Neural cell (in vitro differentiated cells): ENCODE measurements around the gene PHTF2.

Experiments used
- CTCF ChIP-seq: fragments of 450-650 bp; IDR thresholded peaks from 2 replicates; pipeline ENCODE4 v1.5.1; 2014; ENCODE audit warnings: antibody characterized with exemption, mild to moderate bottlenecking, moderate library complexity; ENCODE audit not compliant: poor library complexity, severe bottlenecking
- EP300 ChIP-seq: fragments of 450-650 bp; conservative IDR thresholded peaks from 2 replicates; pipeline ENCODE4 v1.6.1; 2014; ENCODE audit warnings: antibody characterized with exemption, mild to moderate bottlenecking, moderate library complexity; ENCODE audit not compliant: poor library complexity, severe bottlenecking
- EZH2 ChIP-seq: fragments of 200-600, 300-800 bp; shearing (Covaris generic), sonication (generic); IDR thresholded peaks from 2 replicates; pipeline ENCODE4 v1.6.1; 2014; ENCODE audit warnings: antibody characterized with exemption, low read length, borderline replicate concordance, mild to moderate bottlenecking; ENCODE audit not compliant: insufficient read depth, poor library complexity, severe bottlenecking
- MXI1 ChIP-seq: fragments of 450-650 bp; conservative IDR thresholded peaks from 2 replicates; pipeline ENCODE4 v1.6.1; 2014; ENCODE audit warnings: antibody characterized with exemption, mild to moderate bottlenecking; ENCODE audit not compliant: poor library complexity, severe bottlenecking
- POLR2AphosphoS5 ChIP-seq: IDR thresholded peaks from 2 replicates; pipeline ENCODE4 v1.6.1; 2012

GRCh38 chr7:77863860-77864259 is 65.3 kb downstream of the PHTF2 start:
- no peak for TF ChIP-seq MXI1
- TF ChIP-seq CTCF, result no peak
- TF ChIP-seq EP300, result no peak
- TF ChIP-seq POLR2AphosphoS5, result no peak
- TF ChIP-seq EZH2, result no peak
